SK-N-SH treated with all-trans-retinoic acid at 6 μM for 48 hours (cell line): Measurements from ENCODE around the gene SUPV3L1.

Experiments used
- ATAC-seq: fragments of 200-7000 bp; cut with Tn5 transposase; 3 replicates; pipeline ENCODE4 v1.9.1; 2020; ENCODE audit warnings: mild to moderate bottlenecking, moderate library complexity
- BACH2 ChIP-seq: fragments of 250-450 bp; sonication (Bioruptor Pico); IDR thresholded peaks from 2 replicates; pipeline ENCODE4 v1.9.0; 2021; ENCODE audit warnings: mild to moderate bottlenecking, borderline replicate concordance
- CSRNP3 ChIP-seq: fragments of 250-450 bp; sonication (Bioruptor Pico); IDR thresholded peaks from 2 replicates; pipeline ENCODE4 v1.5.1; 2021; ENCODE audit warnings: mild to moderate bottlenecking, moderate library complexity
- ESRRG ChIP-seq: fragments of 250-450 bp; sonication (Bioruptor Pico); IDR thresholded peaks from 2 replicates; pipeline ENCODE4 v1.6.1; 2021; ENCODE audit warnings: mild to moderate bottlenecking
- GLIS3 ChIP-seq: fragments of 250-450 bp; sonication (Bioruptor Pico); IDR thresholded peaks from 2 replicates; pipeline ENCODE4 v1.5.0; 2020; ENCODE audit warnings: mild to moderate bottlenecking, moderate library complexity
- ISL1 ChIP-seq: fragments of 250-450 bp; sonication (Bioruptor Pico); IDR thresholded peaks from 2 replicates; pipeline ENCODE4 v2.1.2; 2022; ENCODE audit warnings: mild to moderate bottlenecking, moderate library complexity
- OSR1 ChIP-seq: fragments of 250-450 bp; sonication (Bioruptor Pico); IDR thresholded peaks from 2 replicates; pipeline ENCODE4 v1.8.0; 2022; ENCODE audit warnings: moderate library complexity, mild to moderate bottlenecking, inconsistent platforms
- PATZ1 ChIP-seq: fragments of 250-450 bp; sonication (Bioruptor Pico); IDR thresholded peaks from 2 replicates; pipeline ENCODE4 v1.8.0; 2020; ENCODE audit warnings: mild to moderate bottlenecking, moderate library complexity, borderline replicate concordance
- POU6F1 ChIP-seq: fragments of 250-450 bp; sonication (Bioruptor Pico); IDR thresholded peaks from 2 replicates; pipeline ENCODE4 v1.8.0; 2021; ENCODE audit warnings: low read depth, mild to moderate bottlenecking, moderate library complexity, borderline replicate concordance
- PPARA ChIP-seq: fragments of 250-450 bp; sonication (Bioruptor Pico); IDR thresholded peaks from 2 replicates; pipeline ENCODE4 v1.5.0; 2020; ENCODE audit warnings: mild to moderate bottlenecking, borderline replicate concordance
- SNAI2 ChIP-seq: fragments of 250-450 bp; sonication (Bioruptor Pico); IDR thresholded peaks from 2 replicates; pipeline ENCODE4 v1.5.0; 2020; ENCODE audit warnings: mild to moderate bottlenecking, moderate library complexity
- TOX ChIP-seq: fragments of 250-450 bp; sonication (Bioruptor Pico); IDR thresholded peaks from 2 replicates; pipeline ENCODE4 v1.8.0; 2021; ENCODE audit warnings: mild to moderate bottlenecking, moderate library complexity, borderline replicate concordance
- TSHZ2 ChIP-seq: fragments of 250-450 bp; sonication (Bioruptor Pico); IDR thresholded peaks from 2 replicates; pipeline ENCODE4 v1.5.0; 2020; ENCODE audit warnings: mild to moderate bottlenecking, moderate library complexity
- ZC3H10 ChIP-seq: fragments of 250-450 bp; sonication (Bioruptor Pico); IDR thresholded peaks from 2 replicates; pipeline ENCODE4 v1.5.1; 2021; ENCODE audit warnings: mild to moderate bottlenecking, moderate library complexity
- ZFP3 ChIP-seq: fragments of 250-450 bp; sonication (Bioruptor Pico); IDR thresholded peaks from 2 replicates; pipeline ENCODE4 v1.5.0; 2020; ENCODE audit warnings: mild to moderate bottlenecking, moderate library complexity
- ZNF565 ChIP-seq: fragments of 450-650 bp; formaldehyde crosslinking; conservative IDR thresholded peaks from 2 replicates; pipeline ENCODE4 v1.5.0; 2020; ENCODE audit warnings: low read depth, mild to moderate bottlenecking, moderate library complexity
- ZNF70 ChIP-seq: fragments of 450-650 bp; formaldehyde crosslinking; IDR thresholded peaks from 2 replicates; pipeline ENCODE4 v1.5.0; 2020; ENCODE audit warnings: mild to moderate bottlenecking, moderate library complexity
- ZNF8 ChIP-seq: fragments of 450-650 bp; formaldehyde crosslinking; IDR thresholded peaks from 2 replicates; pipeline ENCODE4 v1.5.0; 2020; ENCODE audit warnings: mild to moderate bottlenecking, moderate library complexity

The SUPV3L1 gene

GRCh38 chr10:69211104-69211503 lies 31.1 kb downstream of the SUPV3L1 start:
- no peak for TF ChIP-seq ZNF8 (CRISPR knock-in tag)
- TF ChIP-seq TSHZ2 (CRISPR knock-in tag): no peak
- no peak for ATAC-seq

DNA sequence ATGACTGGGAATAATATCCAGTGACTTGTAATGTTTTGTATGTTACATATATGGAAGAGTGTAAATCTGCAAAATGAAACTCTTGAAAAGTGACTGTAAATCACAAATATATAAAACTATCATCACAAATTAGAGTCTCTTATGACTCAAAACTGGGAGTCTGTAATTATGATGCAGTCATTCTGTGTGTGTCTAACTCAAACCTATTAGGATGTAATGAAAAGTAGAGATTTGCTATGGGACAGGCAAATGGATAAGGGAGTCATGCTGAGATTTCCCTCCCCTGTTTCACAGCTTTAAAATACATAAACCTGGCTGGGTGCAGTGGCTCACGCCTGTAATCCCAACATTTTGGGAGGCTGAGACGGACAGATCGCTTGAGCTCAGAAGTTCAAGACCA lies 31.5 kb downstream of the SUPV3L1 start:
- TF ChIP-seq PPARA (CRISPR knock-in tag) (no peak), OSR1 (CRISPR knock-in tag) (no peak), ZNF70 (CRISPR knock-in tag) (no peak), ESRRG (CRISPR knock-in tag) (no peak), PATZ1 (CRISPR knock-in tag) (no peak), ZC3H10 (CRISPR knock-in tag) (no peak)
- TF ChIP-seq, all 23 proteins: peak for 0
- no peak for ATAC-seq

- no peak for ATAC-seq
- TF ChIP-seq TSHZ2 (CRISPR knock-in tag) (no peak), BACH2 (no peak), ZFP3 (CRISPR knock-in tag) (no peak), ZC3H10 (CRISPR knock-in tag) (no peak)
- TF ChIP-seq, all 23 proteins: peak for 0
Measured at GRCh38 chr10:69213591-69214311, 33.7 kb downstream of the SUPV3L1 start.

GRCh38 chr10:69214666-69215131 lies 34.7 kb downstream of the SUPV3L1 start:
- ATAC-seq: no peak
- no peak for TF ChIP-seq TOX (CRISPR knock-in tag)
- TF ChIP-seq BACH2: no peak
- TF ChIP-seq ESRRG (CRISPR knock-in tag): no peak
- TF ChIP-seq ZC3H10 (CRISPR knock-in tag): no peak
- no peak for TF ChIP-seq SNAI2
- no peak for TF ChIP-seq PPARA (CRISPR knock-in tag)
- no peak for TF ChIP-seq POU6F1
- no peak for TF ChIP-seq GLIS3 (CRISPR knock-in tag)
- no peak for TF ChIP-seq CSRNP3 (CRISPR knock-in tag)
- TF ChIP-seq ZNF8 (CRISPR knock-in tag): no peak
- no peak for TF ChIP-seq PATZ1 (CRISPR knock-in tag)
- TF ChIP-seq ZNF565 (CRISPR knock-in tag): no peak
- TF ChIP-seq ISL1 (CRISPR knock-in tag): no peak
- TF ChIP-seq, all 23 proteins: peak for 0
